Mucosa of stomach (tissue), 1 donor: ENCODE measurements around the gene PCDHB8.
"Not testable (repeated sequence)": the region's sequence is repeated elsewhere in the genome, so short reads cannot be mapped to it uniquely, and the experiment has no call there.

Experiments
- H3K27me3 ChIP-seq: one replicate; pipeline ENCODE4 v1.7.0; 2013; ENCODE audit warnings: mild to moderate bottlenecking, low read length; ENCODE audit not compliant: control insufficient read depth, insufficient read depth
- H3K36me3 ChIP-seq: one replicate; pipeline ENCODE4 v1.7.0; 2013; ENCODE audit warnings: low read length; ENCODE audit not compliant: control insufficient read depth, insufficient read depth
- H3K4me1 ChIP-seq: one replicate; pipeline ENCODE4 v1.7.0; 2013; ENCODE audit warnings: mild to moderate bottlenecking, low read length; ENCODE audit not compliant: control insufficient read depth, insufficient read depth
- H3K4me3 ChIP-seq: one replicate; pipeline ENCODE4 v1.7.0; 2013; ENCODE audit warnings: low read length
- H3K9ac ChIP-seq: one replicate; pipeline ENCODE4 v1.7.0; 2013; ENCODE audit warnings: mild to moderate bottlenecking, low read length, moderate library complexity
- H3K9me3 ChIP-seq: one replicate; pipeline ENCODE4 v1.7.0; 2013; ENCODE audit warnings: mild to moderate bottlenecking, low read length, moderate library complexity; ENCODE audit not compliant: control insufficient read depth
- donor health status: Pancreatic carcinoma.

The PCDHB8 gene

DNA sequence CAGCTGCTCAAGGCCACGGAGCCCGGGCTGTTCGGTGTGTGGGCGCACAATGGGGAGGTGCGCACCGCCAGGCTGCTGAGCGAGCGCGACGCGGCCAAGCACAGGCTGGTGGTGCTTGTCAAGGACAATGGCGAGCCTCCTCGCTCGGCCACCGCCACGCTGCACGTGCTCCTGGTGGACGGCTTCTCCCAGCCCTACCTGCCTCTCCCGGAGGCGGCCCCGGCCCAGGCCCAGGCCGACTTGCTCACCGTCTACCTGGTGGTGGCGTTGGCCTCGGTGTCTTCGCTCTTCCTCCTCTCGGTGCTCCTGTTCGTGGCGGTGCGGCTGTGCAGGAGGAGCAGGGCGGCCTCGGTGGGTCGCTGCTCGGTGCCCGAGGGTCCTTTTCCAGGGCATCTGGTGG lies 11.5 kb downstream of the PCDHB8 start:
- not testable (repeated sequence) for H3K4me3 ChIP-seq, H3K9me3 ChIP-seq

DNA sequence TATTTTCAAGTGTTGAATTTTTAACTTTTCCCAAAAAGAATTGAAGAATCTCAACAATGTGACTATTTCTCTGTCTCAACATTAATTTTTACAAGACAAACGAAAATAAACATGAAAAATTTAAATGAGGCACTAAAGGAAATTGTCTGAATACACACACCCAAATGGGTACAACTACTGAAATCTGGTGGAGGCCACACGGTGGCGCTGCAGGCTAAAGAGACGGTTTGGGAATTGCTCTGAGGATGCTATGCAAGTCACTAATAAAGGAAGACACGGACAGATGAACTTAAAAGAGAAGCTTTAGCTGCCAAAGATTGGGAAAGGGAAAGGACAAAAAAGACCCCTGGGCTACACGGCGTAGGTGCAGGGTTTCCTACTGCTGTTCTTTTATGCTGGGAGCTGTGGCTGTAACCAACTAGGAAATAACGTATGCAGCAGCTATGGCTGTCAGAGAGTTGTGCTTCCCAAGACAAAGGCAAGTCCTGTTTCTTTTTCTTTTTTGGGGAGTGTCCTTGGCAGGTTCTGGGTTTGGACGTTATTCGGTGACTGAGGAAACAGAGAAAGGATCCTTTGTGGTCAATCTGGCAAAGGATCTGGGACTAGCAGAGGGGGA lies 14.6 kb downstream of the PCDHB8 start, which contains the start of gene PCDHB10:
Gene PCDHB10 (plus strand): TSS at position 244 of the 616 bp plus-strand sequence. CDS start 200 bp downstream, at position 444.
- Histone ChIP-seq H3K4me3 (no peak within 1 kb of the TSS), H3K9me3 (no peaks in the 10 kb centered on the region), H3K9ac (no peak within 1 kb of the TSS)

More for the DNA sequence above, 11.5 kb downstream of the PCDHB8 start:
- not testable (repeated sequence) for H3K9ac ChIP-seq, H3K4me1 ChIP-seq, H3K36me3 ChIP-seq, H3K27me3 ChIP-seq

DNA sequence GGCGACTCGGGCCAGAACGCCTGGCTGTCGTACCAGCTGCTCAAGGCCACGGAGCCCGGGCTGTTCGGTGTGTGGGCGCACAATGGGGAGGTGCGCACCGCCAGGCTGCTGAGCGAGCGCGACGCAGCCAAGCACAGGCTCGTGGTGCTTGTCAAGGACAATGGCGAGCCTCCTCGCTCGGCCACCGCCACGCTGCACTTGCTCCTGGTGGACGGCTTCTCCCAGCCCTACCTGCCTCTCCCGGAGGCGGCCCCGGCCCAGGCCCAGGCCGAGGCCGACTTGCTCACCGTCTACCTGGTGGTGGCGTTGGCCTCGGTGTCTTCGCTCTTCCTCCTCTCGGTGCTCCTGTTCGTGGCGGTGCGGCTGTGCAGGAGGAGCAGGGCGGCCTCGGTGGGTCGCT lies 16.7 kb downstream of the PCDHB8 start:
- not testable (repeated sequence) for H3K4me3 ChIP-seq, H3K9ac ChIP-seq, H3K4me1 ChIP-seq, H3K36me3 ChIP-seq, H3K9me3 ChIP-seq, H3K27me3 ChIP-seq

More for the DNA sequence above, 14.6 kb downstream of the PCDHB8 start, which contains the start of gene PCDHB10:
- Histone ChIP-seq H3K36me3 (no peaks in the 10 kb centered on the region), H3K27me3 (no peaks in the 10 kb centered on the region), H3K4me1 (no peaks in the 10 kb centered on the region)

DNA sequence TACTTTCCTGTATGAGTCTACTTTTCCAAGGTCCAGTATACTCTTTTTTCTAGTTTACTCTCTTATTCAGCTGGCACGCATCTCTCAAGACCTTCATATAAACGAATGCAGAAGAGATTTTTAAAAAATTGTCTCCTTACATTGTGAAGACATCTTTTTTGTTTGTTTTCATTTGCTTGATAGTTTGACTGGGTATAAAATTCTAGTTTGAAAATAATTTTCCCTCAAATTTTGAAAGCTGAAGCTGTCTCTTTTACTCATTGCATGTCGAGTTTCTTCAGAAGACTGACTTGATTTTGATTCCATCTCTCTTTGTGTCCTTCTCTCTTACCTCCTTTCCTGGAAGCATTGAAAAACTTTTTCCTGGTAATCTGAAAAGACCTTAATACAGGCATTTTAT lies 18.8 kb downstream of the PCDHB8 start:
- no peaks in the 10 kb centered on the region for H3K36me3 ChIP-seq
- H3K4me1 ChIP-seq: no peaks in the 10 kb centered on the region
- no peak overlapping the region for H3K9ac ChIP-seq
- H3K27me3 ChIP-seq: no peaks in the 10 kb centered on the region
- no peak overlapping the region for H3K4me3 ChIP-seq
- no peaks in the 10 kb centered on the region for H3K9me3 ChIP-seq

DNA sequence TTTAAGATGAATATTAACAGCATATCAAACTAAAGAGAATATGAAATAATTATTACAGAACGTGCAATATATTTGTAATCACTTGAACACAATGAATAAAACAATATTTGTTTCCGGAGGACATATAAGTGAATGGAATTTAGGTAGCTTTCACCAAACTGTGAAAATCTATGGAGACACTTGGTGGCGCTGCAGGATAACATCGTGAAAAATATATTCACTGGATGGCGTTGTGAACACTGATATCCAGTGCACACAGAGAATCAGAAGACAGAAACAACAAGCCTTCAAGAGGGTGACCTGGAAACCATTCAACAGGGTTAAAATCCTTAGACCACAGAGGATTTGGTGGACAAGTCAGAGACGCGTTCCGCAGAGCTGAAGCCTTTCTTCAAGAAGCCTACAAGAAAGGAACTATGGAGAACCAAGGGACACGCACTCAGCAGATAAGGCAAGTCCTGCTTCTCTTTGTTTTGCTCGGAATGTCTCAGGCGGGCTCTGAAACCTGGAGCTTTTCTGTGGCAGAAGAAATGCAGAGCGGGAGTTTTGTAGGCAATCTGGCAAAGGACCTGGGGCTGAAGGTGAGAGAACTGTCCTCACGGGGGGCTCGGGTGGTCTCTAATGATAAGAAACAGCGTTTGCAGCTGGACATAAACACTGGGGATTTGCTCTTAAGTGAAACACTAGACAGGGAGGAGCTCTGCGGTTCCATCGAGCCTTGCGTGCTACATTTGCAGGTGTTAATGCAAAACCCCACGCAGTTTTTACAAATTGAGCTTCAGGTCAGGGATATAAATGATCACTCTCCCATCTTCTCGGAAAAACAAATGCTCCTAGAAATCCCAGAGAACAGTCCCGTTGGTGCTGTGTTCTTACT lies 22.0 kb downstream of the PCDHB8 start, which contains the start of gene PCDHB11:
Gene PCDHB11 (plus strand): TSS at position 269 of the 877 bp plus-strand sequence. CDS start 148 bp downstream, at position 417.
- H3K4me3 ChIP-seq: no peak within 1 kb of the TSS
- no peaks in the 10 kb centered on the region for H3K27me3 ChIP-seq
- H3K4me1 ChIP-seq: no peaks in the 10 kb centered on the region
- H3K9ac ChIP-seq: no peak within 1 kb of the TSS
- no peaks in the 10 kb centered on the region for H3K36me3 ChIP-seq
- H3K9me3 ChIP-seq: no peaks in the 10 kb centered on the region

DNA sequence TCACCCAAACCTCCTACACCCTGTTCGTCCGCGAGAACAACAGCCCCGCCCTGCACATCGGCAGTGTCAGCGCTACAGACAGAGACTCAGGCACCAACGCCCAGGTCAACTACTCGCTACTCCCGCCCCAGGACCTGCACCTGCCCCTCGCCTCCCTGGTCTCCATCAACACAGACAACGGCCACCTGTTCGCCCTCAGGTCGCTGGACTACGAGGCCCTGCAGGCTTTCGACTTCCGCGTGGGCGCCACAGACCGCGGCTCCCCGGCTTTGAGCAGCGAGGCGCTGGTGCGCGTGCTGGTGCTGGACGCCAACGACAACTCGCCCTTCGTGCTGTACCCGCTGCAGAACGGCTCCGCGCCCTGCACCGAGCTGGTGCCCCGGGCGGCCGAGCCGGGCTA lies 23.5 kb downstream of the PCDHB8 start:
- not testable (repeated sequence) for H3K9me3 ChIP-seq, H3K9ac ChIP-seq, H3K27me3 ChIP-seq

DNA sequence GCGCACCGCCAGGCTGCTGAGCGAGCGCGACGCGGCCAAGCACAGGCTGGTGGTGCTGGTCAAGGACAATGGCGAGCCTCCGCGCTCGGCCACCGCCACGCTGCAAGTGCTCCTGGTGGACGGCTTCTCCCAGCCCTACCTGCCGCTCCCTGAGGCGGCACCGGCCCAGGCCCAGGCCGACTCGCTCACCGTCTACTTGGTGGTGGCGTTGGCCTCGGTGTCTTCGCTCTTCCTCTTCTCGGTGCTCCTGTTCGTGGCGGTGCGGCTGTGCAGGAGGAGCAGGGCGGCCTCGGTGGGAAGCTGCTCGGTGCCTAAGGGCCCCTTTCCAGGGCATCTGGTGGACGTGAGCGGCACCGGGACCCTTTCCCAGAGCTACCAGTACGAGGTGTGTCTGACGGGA lies 24.1 kb downstream of the PCDHB8 start:
- H3K36me3 ChIP-seq, H3K9me3 ChIP-seq: not testable (repeated sequence)

More for the DNA sequence above, 23.5 kb downstream of the PCDHB8 start:
- not testable (repeated sequence) for H3K4me1 ChIP-seq, H3K4me3 ChIP-seq, H3K36me3 ChIP-seq

DNA sequence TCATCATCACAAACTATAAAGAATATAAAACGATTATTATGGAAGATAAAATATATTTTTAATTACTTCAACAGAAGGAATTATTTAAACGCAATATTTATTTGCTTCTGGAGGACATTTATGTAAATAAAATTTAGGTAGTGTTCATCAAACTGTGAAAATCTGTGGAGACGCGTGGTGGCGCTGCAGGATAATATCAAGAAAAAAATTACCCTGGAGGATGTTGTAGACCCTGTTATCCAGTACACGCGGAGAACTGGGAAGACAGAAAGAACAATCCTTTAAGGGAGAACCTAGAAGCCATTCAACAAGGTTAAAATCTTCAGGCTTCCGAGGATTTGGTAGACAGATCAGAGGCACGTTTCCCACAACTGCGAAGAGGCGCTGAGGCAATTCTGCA lies 30.9 kb downstream of the PCDHB8 start, which contains the start of gene PCDHB12:
Gene PCDHB12 (plus strand): TSS at position 242 of the 400 bp plus-strand sequence. CDS start 189 bp downstream, outside the sequence.
- Histone ChIP-seq H3K27me3 (no peaks in the 10 kb centered on the region), H3K9ac (no peak within 1 kb of the TSS), H3K4me1 (no peaks in the 10 kb centered on the region), H3K36me3 (no peaks in the 10 kb centered on the region), H3K9me3 (no peaks in the 10 kb centered on the region), H3K4me3 (no peak within 1 kb of the TSS)

More for the DNA sequence above, 24.1 kb downstream of the PCDHB8 start:
- H3K9ac ChIP-seq, H3K4me1 ChIP-seq, H3K4me3 ChIP-seq, H3K27me3 ChIP-seq: not testable (repeated sequence)

DNA sequence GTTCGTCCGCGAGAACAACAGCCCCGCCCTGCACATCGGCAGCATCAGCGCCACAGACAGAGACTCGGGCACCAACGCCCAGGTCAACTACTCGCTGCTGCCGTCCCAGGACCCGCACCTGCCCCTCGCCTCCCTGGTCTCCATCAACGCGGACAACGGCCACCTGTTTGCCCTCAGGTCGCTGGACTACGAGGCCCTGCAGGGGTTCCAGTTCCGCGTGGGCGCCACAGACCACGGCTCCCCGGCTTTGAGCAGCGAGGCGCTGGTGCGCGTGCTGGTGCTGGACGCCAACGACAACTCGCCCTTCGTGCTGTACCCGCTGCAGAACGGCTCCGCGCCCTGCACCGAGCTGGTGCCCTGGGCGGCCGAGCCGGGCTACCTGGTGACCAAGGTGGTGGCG lies 32.7 kb downstream of the PCDHB8 start:
- H3K36me3 ChIP-seq, H3K27me3 ChIP-seq, H3K9me3 ChIP-seq, H3K4me1 ChIP-seq, H3K4me3 ChIP-seq, H3K9ac ChIP-seq: not testable (repeated sequence)

DNA sequence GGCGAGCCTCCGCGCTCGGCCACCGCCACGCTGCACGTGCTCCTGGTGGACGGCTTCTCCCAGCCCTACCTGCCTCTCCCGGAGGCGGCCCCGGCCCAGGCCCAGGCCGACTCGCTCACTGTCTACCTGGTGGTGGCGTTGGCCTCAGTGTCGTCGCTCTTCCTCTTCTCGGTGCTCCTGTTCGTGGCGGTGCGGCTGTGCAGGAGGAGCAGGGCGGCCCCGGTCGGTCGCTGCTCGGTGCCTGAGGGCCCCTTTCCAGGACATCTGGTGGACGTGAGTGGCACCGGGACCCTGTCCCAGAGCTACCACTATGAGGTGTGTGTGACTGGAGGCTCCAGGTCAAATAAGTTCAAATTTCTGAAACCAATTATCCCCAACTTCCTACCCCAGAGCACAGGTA lies 33.3 kb downstream of the PCDHB8 start:
- not testable (repeated sequence) for H3K9ac ChIP-seq, H3K27me3 ChIP-seq, H3K36me3 ChIP-seq, H3K9me3 ChIP-seq, H3K4me3 ChIP-seq, H3K4me1 ChIP-seq

DNA sequence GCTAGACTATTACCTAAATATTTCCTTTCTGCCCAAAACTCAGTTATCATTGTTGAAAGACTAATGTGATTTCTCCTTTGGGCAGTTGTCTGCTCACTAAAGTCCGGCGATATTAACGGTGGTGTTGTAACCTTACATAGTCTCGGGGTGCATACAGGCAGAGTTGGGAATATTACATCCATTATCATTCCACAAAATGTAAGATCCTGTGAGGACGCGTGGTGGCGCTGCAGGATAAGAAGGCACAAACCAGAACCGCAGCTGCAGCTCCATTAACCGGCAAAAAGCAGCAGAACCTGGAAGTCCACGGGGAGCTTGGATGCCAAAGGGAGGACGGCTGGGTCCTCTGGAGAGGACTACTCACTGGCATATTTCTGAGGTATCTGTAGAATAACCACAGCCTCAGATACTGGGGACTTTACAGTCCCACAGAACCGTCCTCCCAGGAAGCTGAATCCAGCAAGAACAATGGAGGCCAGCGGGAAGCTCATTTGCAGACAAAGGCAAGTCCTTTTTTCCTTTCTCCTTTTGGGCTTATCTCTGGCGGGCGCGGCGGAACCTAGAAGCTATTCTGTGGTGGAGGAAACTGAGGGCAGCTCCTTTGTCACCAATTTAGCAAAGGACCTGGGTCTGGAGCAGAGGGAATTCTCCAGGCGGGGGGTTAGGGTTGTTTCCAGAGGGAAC lies 36.2 kb downstream of the PCDHB8 start, which contains the start of gene PCDHB13:
Gene PCDHB13 (plus strand): TSS at position 264 of the 684 bp plus-strand sequence. CDS start 205 bp downstream, at position 469.
- H3K9me3 ChIP-seq, H3K4me3 ChIP-seq, H3K9ac ChIP-seq, H3K36me3 ChIP-seq, H3K27me3 ChIP-seq, H3K4me1 ChIP-seq: not testable (repeated sequence)

DNA sequence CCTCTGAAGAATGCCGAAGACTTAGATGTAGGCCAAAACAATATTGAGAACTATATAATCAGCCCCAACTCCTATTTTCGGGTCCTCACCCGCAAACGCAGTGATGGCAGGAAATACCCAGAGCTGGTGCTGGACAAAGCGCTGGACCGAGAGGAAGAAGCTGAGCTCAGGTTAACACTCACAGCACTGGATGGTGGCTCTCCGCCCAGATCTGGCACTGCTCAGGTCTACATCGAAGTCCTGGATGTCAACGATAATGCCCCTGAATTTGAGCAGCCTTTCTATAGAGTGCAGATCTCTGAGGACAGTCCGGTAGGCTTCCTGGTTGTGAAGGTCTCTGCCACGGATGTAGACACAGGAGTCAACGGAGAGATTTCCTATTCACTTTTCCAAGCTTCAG lies 37.0 kb downstream of the PCDHB8 start:
- not testable (repeated sequence) for H3K9me3 ChIP-seq, H3K36me3 ChIP-seq, H3K9ac ChIP-seq, H3K27me3 ChIP-seq, H3K4me1 ChIP-seq, H3K4me3 ChIP-seq
